WTC11 (cell line): ENCODE results near the gene OR52N4. TPM values are rescaled to one million over a fixed set of nuclear protein-coding genes. Genes with fewer than 3 reads are reported as not detected.

Experiments
- ATAC-seq: fragments of 200-7000 bp; cut with Tn5 transposase; 2 replicates; pipeline ENCODE4 v1.10.0; 2021; ENCODE audit warnings: mild to moderate bottlenecking, moderate library complexity
- CTCF ChIA-PET: fragments of 300-600 bp; sonication (Branson Sonifier 250); formaldehyde crosslinking; loops from one replicate; lab custom pipeline; 2021; ENCODE audit warnings: antibody characterized with exemption; lab: Charles Lee
- POLR2A ChIA-PET: fragments of 350-600 bp; sonication (Branson Sonifier 250); formaldehyde crosslinking; loops from one replicate; lab custom pipeline; 2021; ENCODE audit warnings: antibody characterized with exemption; lab: Charles Lee
- DNase-seq: peaks from one replicate; pipeline ENCODE4 v3.0.0; 2021; ENCODE audit warnings: low spot score
- H3K27ac Mint-ChIP-seq: 2 replicates; pipeline ENCODE4 v1.8.0; 2021; ENCODE audit warnings: mixed read lengths
- H3K27me3 Mint-ChIP-seq: 2 replicates; pipeline ENCODE4 v1.8.0; 2021; ENCODE audit warnings: low read depth, mild to moderate bottlenecking, moderate library complexity, mixed read lengths
- H3K36me3 Mint-ChIP-seq: 2 replicates; pipeline ENCODE4 v1.8.0; 2021; ENCODE audit warnings: mixed read lengths
- H3K4me1 Mint-ChIP-seq: 2 replicates; pipeline ENCODE4 v1.8.0; 2022; ENCODE audit warnings: mixed read lengths
- H3K4me3 Mint-ChIP-seq: 2 replicates; pipeline ENCODE4 v1.8.0; 2021; ENCODE audit warnings: mild to moderate bottlenecking, moderate library complexity, mixed read lengths
- H3K9me3 Mint-ChIP-seq: 2 replicates; pipeline ENCODE4 v1.8.0; 2021; ENCODE audit warnings: mixed read lengths
- ATF1 ChIP-seq: sonication (generic); formaldehyde crosslinking; IDR thresholded peaks from 2 replicates; pipeline ENCODE4 v1.8.1; 2023; ENCODE audit warnings: mild to moderate bottlenecking, moderate library complexity, missing genetic modification reagents
- FOXJ3 ChIP-seq: sonication (generic); formaldehyde crosslinking; IDR thresholded peaks from 2 replicates; pipeline ENCODE4 v1.9.0; 2021; ENCODE audit warnings: missing genetic modification reagents, mild to moderate bottlenecking, borderline replicate concordance
- JAZF1 ChIP-seq: fragments of 250-450 bp; sonication (Bioruptor Pico); IDR thresholded peaks from 2 replicates; pipeline ENCODE4 v1.9.0; 2021; ENCODE audit warnings: moderate library complexity, mild to moderate bottlenecking, inconsistent platforms
- KAT7 ChIP-seq: sonication (generic); formaldehyde crosslinking; IDR thresholded peaks from 2 replicates; pipeline ENCODE4 v1.8.1; 2023; ENCODE audit warnings: missing genetic modification reagents, mild to moderate bottlenecking, borderline replicate concordance
- NFATC4 ChIP-seq: fragments of 250-450 bp; sonication (Bioruptor Pico); IDR thresholded peaks from 2 replicates; pipeline ENCODE4 v1.9.0; 2021; ENCODE audit warnings: mild to moderate bottlenecking
- NR2C2 ChIP-seq: sonication (generic); formaldehyde crosslinking; IDR thresholded peaks from 2 replicates; pipeline ENCODE4 v1.8.0; 2022; ENCODE audit warnings: mild to moderate bottlenecking, missing genetic modification reagents
- SMAD3 ChIP-seq: sonication (generic); formaldehyde crosslinking; IDR thresholded peaks from 2 replicates; pipeline ENCODE4 v1.8.0; 2022; ENCODE audit warnings: missing genetic modification reagents, mild to moderate bottlenecking, borderline replicate concordance
- TCF7 ChIP-seq: sonication (generic); formaldehyde crosslinking; IDR thresholded peaks from 2 replicates; pipeline ENCODE4 v1.8.0; 2022; ENCODE audit warnings: mild to moderate bottlenecking, low read depth, missing genetic modification reagents, moderate library complexity
- ZNF263 ChIP-seq: sonication (generic); formaldehyde crosslinking; IDR thresholded peaks from 2 replicates; pipeline ENCODE4 v1.8.1; 2022; ENCODE audit warnings: low read depth, mild to moderate bottlenecking, moderate library complexity, missing genetic modification reagents
- total RNA-seq: library from RNA; stranded (reverse); gene quantifications from 3 replicates; pipeline ENCODE4 v1.2.3, GENCODE V29; 2021
- TF ChIP-seq, protein P1 (sequence below): sonication (generic); formaldehyde crosslinking; IDR thresholded peaks from 2 replicates; pipeline ENCODE4 v1.8.0; 2022; ENCODE audit warnings: mild to moderate bottlenecking, missing genetic modification reagents
- TF ChIP-seq, protein P2 (sequence below): fragments of 250-450 bp; sonication (Bioruptor Pico); conservative IDR thresholded peaks from 2 replicates; pipeline ENCODE4 v1.9.0; 2021; ENCODE audit warnings: mild to moderate bottlenecking
- TF ChIP-seq, protein P3 (sequence below): sonication (generic); formaldehyde crosslinking; IDR thresholded peaks from 2 replicates; pipeline ENCODE4 v1.8.0; 2023; ENCODE audit warnings: mild to moderate bottlenecking, missing genetic modification reagents
- TF ChIP-seq, protein P4 (sequence below): sonication (generic); formaldehyde crosslinking; IDR thresholded peaks from 2 replicates; pipeline ENCODE4 v1.8.0; 2023; ENCODE audit warnings: missing genetic modification reagents, mild to moderate bottlenecking, borderline replicate concordance
- TF ChIP-seq, protein P5 (sequence below): sonication (generic); formaldehyde crosslinking; IDR thresholded peaks from 2 replicates; pipeline ENCODE4 v1.8.1; 2023; ENCODE audit warnings: mild to moderate bottlenecking, missing genetic modification reagents, borderline replicate concordance

The OR52N4 gene
- total RNA-seq, 1 experiment from 2014 or later: 0.52 TPM

DNA sequence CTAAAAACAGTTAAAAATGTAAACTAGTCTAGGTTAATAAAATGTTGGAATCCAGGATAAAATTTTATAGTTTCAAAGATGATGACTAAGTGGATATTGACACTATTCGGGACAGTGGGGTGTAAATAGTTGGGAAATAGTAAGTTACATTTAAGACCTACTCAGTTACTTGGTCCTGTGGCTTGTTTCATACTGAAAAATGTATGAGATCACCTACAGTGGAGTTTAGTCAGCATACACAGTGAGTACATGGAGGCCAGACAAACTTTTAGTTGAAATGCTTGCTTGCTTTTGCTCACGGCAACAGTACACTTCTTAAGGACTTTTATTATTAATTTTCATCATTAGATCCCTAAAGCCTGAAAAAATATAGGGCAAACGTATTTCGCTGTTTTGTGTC, 48.4 kb upstream of the OR52N4 start (continued):
- TF ChIP-seq NR2C2 (CRISPR knock-in tag): no peak
- TF ChIP-seq, protein P1, sequence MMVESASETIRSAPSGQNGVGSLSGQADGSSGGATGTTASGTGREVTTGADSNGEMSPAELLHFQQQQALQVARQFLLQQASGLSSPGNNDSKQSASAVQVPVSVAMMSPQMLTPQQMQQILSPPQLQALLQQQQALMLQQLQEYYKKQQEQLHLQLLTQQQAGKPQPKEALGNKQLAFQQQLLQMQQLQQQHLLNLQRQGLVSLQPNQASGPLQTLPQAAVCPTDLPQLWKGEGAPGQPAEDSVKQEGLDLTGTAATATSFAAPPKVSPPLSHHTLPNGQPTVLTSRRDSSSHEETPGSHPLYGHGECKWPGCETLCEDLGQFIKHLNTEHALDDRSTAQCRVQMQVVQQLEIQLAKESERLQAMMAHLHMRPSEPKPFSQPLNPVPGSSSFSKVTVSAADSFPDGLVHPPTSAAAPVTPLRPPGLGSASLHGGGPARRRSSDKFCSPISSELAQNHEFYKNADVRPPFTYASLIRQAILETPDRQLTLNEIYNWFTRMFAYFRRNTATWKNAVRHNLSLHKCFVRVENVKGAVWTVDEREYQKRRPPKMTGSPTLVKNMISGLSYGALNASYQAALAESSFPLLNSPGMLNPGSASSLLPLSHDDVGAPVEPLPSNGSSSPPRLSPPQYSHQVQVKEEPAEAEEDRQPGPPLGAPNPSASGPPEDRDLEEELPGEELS (CRISPR knock-in tag): no peak

DNA sequence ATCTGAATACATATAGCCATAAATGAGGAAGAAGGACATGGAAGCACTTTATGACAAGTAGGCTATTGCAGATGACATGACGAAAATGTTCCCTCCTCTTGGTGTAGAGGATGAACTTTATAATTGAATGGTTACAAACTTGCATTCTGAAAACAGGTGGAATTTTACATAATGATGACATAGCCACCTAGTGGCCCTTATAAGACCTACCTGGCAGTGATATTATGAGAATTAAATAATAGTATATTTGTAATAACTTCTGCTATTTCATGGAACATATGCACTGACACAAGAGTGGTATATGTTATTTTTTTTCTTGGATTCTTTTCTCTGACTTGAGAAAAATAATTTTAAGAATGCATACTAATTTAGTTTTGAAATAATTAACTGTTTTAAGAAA, 41.5 kb upstream of the OR52N4 start:
- ATAC-seq: no peak
- H3K36me3 Mint-ChIP-seq: peaks cover 23% of the 10 kb centered on the region
- CTCF ChIA-PET: interaction anchor here (1.0 to 1.1 kb wide), 2 partner anchors 28 to 179 kb away, joined by 3 to 4 read pairs; partner anchors contain the start of gene TRIM5
- DNase-seq: no peak
- no peaks in the 10 kb centered on the region for H3K4me1 Mint-ChIP-seq
- H3K27ac Mint-ChIP-seq: no peak overlapping the region
- POLR2A ChIA-PET: no interaction called here
- peaks cover 13% of the 10 kb centered on the region for H3K9me3 Mint-ChIP-seq
- H3K4me3 Mint-ChIP-seq: no peak overlapping the region
- H3K27me3 Mint-ChIP-seq: no peaks in the 10 kb centered on the region; the same call in 1 of the 2 replicates
- TF ChIP-seq, protein P2, sequence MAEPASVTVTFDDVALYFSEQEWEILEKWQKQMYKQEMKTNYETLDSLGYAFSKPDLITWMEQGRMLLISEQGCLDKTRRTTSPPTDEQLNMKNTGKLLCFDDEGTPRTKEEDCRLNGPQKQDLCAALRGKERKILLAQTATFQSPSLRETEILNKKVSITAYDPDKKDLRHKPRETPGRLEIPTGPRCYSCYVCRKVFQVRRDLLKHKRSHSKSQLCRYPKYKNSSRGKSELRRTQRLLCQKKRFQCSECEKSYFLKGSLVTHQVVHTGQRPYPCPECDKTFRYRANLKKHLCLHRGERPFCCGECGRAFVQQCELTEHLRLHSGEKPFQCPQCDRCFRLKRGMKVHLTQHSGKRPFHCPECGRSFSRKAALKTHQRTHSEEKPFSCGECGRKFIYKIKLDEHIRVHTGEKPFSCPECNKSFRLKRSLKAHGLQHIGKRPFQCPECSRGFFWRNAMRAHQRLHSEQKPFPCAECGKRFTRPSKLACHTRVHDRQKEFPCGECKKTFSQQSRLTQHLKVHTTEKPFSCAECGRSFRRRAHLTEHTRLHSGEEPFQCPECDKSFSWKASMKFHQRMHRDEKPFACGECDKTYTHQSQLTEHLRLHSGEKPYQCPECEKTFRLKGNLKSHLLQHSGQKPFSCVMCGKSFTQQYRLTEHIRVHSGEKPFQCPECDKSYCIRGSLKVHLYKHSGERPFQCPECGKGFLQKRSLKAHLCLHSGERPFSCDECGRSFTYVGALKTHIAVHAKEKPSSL (CRISPR knock-in tag): no peak
- TF ChIP-seq SMAD3 (CRISPR knock-in tag): no peak
- TF ChIP-seq JAZF1 (CRISPR knock-in tag): no peak
- TF ChIP-seq, protein P3, sequence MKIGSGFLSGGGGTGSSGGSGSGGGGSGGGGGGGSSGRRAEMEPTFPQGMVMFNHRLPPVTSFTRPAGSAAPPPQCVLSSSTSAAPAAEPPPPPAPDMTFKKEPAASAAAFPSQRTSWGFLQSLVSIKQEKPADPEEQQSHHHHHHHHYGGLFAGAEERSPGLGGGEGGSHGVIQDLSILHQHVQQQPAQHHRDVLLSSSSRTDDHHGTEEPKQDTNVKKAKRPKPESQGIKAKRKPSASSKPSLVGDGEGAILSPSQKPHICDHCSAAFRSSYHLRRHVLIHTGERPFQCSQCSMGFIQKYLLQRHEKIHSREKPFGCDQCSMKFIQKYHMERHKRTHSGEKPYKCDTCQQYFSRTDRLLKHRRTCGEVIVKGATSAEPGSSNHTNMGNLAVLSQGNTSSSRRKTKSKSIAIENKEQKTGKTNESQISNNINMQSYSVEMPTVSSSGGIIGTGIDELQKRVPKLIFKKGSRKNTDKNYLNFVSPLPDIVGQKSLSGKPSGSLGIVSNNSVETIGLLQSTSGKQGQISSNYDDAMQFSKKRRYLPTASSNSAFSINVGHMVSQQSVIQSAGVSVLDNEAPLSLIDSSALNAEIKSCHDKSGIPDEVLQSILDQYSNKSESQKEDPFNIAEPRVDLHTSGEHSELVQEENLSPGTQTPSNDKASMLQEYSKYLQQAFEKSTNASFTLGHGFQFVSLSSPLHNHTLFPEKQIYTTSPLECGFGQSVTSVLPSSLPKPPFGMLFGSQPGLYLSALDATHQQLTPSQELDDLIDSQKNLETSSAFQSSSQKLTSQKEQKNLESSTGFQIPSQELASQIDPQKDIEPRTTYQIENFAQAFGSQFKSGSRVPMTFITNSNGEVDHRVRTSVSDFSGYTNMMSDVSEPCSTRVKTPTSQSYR (CRISPR knock-in tag): no peak
- TF ChIP-seq ZNF263 (CRISPR knock-in tag): no peak
- TF ChIP-seq NFATC4: no peak
- TF ChIP-seq, protein P4, sequence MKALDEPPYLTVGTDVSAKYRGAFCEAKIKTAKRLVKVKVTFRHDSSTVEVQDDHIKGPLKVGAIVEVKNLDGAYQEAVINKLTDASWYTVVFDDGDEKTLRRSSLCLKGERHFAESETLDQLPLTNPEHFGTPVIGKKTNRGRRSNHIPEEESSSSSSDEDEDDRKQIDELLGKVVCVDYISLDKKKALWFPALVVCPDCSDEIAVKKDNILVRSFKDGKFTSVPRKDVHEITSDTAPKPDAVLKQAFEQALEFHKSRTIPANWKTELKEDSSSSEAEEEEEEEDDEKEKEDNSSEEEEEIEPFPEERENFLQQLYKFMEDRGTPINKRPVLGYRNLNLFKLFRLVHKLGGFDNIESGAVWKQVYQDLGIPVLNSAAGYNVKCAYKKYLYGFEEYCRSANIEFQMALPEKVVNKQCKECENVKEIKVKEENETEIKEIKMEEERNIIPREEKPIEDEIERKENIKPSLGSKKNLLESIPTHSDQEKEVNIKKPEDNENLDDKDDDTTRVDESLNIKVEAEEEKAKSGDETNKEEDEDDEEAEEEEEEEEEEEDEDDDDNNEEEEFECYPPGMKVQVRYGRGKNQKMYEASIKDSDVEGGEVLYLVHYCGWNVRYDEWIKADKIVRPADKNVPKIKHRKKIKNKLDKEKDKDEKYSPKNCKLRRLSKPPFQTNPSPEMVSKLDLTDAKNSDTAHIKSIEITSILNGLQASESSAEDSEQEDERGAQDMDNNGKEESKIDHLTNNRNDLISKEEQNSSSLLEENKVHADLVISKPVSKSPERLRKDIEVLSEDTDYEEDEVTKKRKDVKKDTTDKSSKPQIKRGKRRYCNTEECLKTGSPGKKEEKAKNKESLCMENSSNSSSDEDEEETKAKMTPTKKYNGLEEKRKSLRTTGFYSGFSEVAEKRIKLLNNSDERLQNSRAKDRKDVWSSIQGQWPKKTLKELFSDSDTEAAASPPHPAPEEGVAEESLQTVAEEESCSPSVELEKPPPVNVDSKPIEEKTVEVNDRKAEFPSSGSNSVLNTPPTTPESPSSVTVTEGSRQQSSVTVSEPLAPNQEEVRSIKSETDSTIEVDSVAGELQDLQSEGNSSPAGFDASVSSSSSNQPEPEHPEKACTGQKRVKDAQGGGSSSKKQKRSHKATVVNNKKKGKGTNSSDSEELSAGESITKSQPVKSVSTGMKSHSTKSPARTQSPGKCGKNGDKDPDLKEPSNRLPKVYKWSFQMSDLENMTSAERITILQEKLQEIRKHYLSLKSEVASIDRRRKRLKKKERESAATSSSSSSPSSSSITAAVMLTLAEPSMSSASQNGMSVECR (CRISPR knock-in tag): no peak
- TF ChIP-seq KAT7 (CRISPR knock-in tag): no peak

DNA sequence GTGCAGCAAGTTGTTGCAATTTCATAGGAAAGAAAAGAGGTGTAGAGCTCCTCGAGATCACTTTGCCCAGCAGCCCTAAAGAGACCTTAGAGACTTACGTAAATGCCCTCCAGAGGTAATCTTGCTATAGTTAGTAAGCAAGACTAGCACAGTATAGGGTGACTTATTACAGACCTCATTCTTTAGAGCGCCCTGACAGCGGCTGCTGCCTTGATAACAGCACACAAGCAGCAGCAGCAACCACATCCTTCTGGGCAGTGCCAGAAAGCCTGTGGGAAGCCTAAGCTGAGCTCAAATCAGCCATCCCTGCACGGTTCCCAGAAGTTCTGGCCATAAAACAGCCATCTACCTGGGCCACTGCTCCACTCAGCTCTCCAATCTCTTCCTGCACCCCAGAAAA, 40.3 kb upstream of the OR52N4 start:
- DNase-seq (no peak), ATAC-seq (no peak)
- Mint-ChIP-seq H3K4me1 (no peaks in the 10 kb centered on the region), H3K36me3 (peaks cover 16% of the 10 kb centered on the region), H3K9me3 (peaks cover 19% of the 10 kb centered on the region), H3K4me3 (no peak overlapping the region), H3K27ac (no peak overlapping the region), H3K27me3 (no peaks in the 10 kb centered on the region; the same call in 1 of the 2 replicates)
- ChIA-PET POLR2A (no interaction called here), CTCF (interaction anchor here (1.1 kb wide), 1 partner anchor 177 kb away, joined by 3 read pairs; no protein-coding TSS in a partner anchor)
- TF ChIP-seq, protein P5, sequence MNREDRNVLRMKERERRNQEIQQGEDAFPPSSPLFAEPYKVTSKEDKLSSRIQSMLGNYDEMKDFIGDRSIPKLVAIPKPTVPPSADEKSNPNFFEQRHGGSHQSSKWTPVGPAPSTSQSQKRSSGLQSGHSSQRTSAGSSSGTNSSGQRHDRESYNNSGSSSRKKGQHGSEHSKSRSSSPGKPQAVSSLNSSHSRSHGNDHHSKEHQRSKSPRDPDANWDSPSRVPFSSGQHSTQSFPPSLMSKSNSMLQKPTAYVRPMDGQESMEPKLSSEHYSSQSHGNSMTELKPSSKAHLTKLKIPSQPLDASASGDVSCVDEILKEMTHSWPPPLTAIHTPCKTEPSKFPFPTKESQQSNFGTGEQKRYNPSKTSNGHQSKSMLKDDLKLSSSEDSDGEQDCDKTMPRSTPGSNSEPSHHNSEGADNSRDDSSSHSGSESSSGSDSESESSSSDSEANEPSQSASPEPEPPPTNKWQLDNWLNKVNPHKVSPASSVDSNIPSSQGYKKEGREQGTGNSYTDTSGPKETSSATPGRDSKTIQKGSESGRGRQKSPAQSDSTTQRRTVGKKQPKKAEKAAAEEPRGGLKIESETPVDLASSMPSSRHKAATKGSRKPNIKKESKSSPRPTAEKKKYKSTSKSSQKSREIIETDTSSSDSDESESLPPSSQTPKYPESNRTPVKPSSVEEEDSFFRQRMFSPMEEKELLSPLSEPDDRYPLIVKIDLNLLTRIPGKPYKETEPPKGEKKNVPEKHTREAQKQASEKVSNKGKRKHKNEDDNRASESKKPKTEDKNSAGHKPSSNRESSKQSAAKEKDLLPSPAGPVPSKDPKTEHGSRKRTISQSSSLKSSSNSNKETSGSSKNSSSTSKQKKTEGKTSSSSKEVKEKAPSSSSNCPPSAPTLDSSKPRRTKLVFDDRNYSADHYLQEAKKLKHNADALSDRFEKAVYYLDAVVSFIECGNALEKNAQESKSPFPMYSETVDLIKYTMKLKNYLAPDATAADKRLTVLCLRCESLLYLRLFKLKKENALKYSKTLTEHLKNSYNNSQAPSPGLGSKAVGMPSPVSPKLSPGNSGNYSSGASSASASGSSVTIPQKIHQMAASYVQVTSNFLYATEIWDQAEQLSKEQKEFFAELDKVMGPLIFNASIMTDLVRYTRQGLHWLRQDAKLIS (CRISPR knock-in tag): no peak
- TF ChIP-seq TCF7 (CRISPR knock-in tag) (no peak), FOXJ3 (CRISPR knock-in tag) (no peak), KAT7 (CRISPR knock-in tag) (no peak), ATF1 (CRISPR knock-in tag) (no peak)
- TF ChIP-seq, protein P3 (CRISPR knock-in tag): no peak
